ENCODE results near the gene GCNT2. TPM values are rescaled to one million over a fixed set of nuclear protein-coding genes. Genes with fewer than 3 reads are reported as not detected.
A peak's percentile ranks its signal among the peaks of the same experiment; 100 is the strongest.

Gene GCNT2
- total RNA-seq, 1 experiment from 2014 or later = 18.3 TPM

GRCh38 chr6:10481101-10481500 lies 40.0 kb upstream of the GCNT2 start:
- Histone ChIP-seq H3K79me2 (ENCODE audit: low read length) (no peaks in the 10 kb centered on the region), H3K4me2 (ENCODE audit: low read length) (peak overlapping the region; percentile 66), H3K27ac (ENCODE audit: low read length) (no peak overlapping the region), H2AFZ (ENCODE audit: low read length) (peak overlapping the region; percentile 62), H3K9me2 (replicated peaks; ENCODE audit: low read length) (no peaks in the 10 kb centered on the region), H3K4me1 (ENCODE audit: insufficient read depth, low read length) (peaks cover 9% of the 10 kb centered on the region), H3K27me3 (ENCODE audit: low read length) (no peaks in the 10 kb centered on the region), H3K4me3 (ENCODE audit: low read length) (no peak overlapping the region), H4K20me1 (ENCODE audit: low read length) (no peaks in the 10 kb centered on the region), H3K36me3 (ENCODE audit: low read depth, low read length) (no peaks in the 10 kb centered on the region), H3K9ac (ENCODE audit: low read length) (no peak overlapping the region), H3K9me3 (ENCODE audit: low read length) (no peaks in the 10 kb centered on the region), H3F3A (ENCODE audit: low read length, unreplicated experiment) (no peaks in the 10 kb centered on the region)
- DNase-seq = peak; percentile 37
- CTCF ChIA-PET = interaction anchor here (0.7 to 1.2 kb wide), 3 partner anchors 15 to 320 kb away, joined by 3 read pairs; no protein-coding TSS in a partner anchor
- ATAC-seq = peak; percentile 24; the same call in 1 of the 2 replicates
- BruUV-seq (replicated peaks) = no TSS peak
- POLR2A ChIA-PET (ENCODE audit: unreplicated experiment) = no interaction called here
- TF ChIP-seq EZH2phosphoT487 (IDR thresholded peaks at IDR 0.05; ENCODE audit: borderline replicate concordance, low read length) (no peak), CTCF (conservative IDR thresholded peaks at IDR 0.05; ENCODE audit: low read depth, low read length) (no peak), EZH2 (IDR thresholded peaks at IDR 0.05; ENCODE audit: low read length, unreplicated experiment) (no peak)
- intact Hi-C loops (cut with micrococcal nuclease) = no loop called here

GRCh38 chr6:10482636-10483257 lies 38.4 kb upstream of the GCNT2 start:
- POLR2A ChIA-PET (ENCODE audit: unreplicated experiment) = no interaction called here
- Histone ChIP-seq H3K79me2 (ENCODE audit: low read length) (no peaks in the 10 kb centered on the region), H3K36me3 (ENCODE audit: low read depth, low read length) (no peaks in the 10 kb centered on the region), H3K27me3 (ENCODE audit: low read length) (no peaks in the 10 kb centered on the region), H3F3A (ENCODE audit: low read length, unreplicated experiment) (no peaks in the 10 kb centered on the region), H3K27ac (ENCODE audit: low read length) (no peak overlapping the region), H2AFZ (ENCODE audit: low read length) (no peak overlapping the region), H3K9ac (ENCODE audit: low read length) (no peak overlapping the region), H4K20me1 (ENCODE audit: low read length) (no peaks in the 10 kb centered on the region), H3K9me2 (replicated peaks; ENCODE audit: low read length) (no peaks in the 10 kb centered on the region), H3K4me2 (ENCODE audit: low read length) (no peak overlapping the region), H3K9me3 (ENCODE audit: low read length) (no peaks in the 10 kb centered on the region), H3K4me1 (ENCODE audit: insufficient read depth, low read length) (peaks cover 9% of the 10 kb centered on the region), H3K4me3 (ENCODE audit: low read length) (no peak overlapping the region)
- no TSS peak for BruUV-seq (replicated peaks)
- no peak for ATAC-seq
- CTCF ChIA-PET = no interaction called here
- DNase-seq = no peak
- intact Hi-C loops (cut with micrococcal nuclease) = no loop called here
- no peak for TF ChIP-seq EZH2phosphoT487 (IDR thresholded peaks at IDR 0.05; ENCODE audit: borderline replicate concordance, low read length)
- TF ChIP-seq EZH2 (IDR thresholded peaks at IDR 0.05; ENCODE audit: low read length, unreplicated experiment) = no peak
- TF ChIP-seq CTCF (conservative IDR thresholded peaks at IDR 0.05; ENCODE audit: low read depth, low read length) = no peak

DNA sequence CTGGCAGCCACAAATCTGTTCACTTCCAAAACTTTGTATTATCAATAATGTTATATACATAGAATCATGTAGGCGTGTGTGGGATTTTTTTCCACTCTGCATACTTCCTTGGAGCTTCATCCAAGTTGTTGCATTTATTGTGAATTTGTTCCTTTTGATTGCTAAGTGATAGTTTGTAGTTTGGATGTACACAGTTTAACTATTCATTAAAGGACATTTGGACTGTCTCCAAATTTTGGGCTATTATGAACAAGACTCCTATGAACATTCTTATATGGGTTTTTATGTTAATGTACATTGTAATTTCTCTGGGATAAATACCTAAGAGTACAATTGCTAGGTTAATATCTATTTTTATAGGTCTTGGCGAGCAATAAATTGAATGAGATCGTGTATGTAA lies 36.2 kb upstream of the GCNT2 start:
- no peaks in the 10 kb centered on the region for H3K9me2 ChIP-seq (replicated peaks; ENCODE audit: low read length)
- no peaks in the 10 kb centered on the region for H3K27me3 ChIP-seq (ENCODE audit: low read length)
- intact Hi-C loops (cut with micrococcal nuclease) = no loop called here
- ChIA-PET CTCF (no interaction called here), POLR2A (ENCODE audit: unreplicated experiment) (no interaction called here)
- peak; percentile 38 for ATAC-seq
- peaks cover 9% of the 10 kb centered on the region for H3K4me1 ChIP-seq (ENCODE audit: insufficient read depth, low read length)
- TF ChIP-seq CTCF (conservative IDR thresholded peaks at IDR 0.05; ENCODE audit: low read depth, low read length) (no peak), EZH2phosphoT487 (IDR thresholded peaks at IDR 0.05; ENCODE audit: borderline replicate concordance, low read length) (no peak), EZH2 (IDR thresholded peaks at IDR 0.05; ENCODE audit: low read length, unreplicated experiment) (no peak)
- no peak overlapping the region for H3K9ac ChIP-seq (ENCODE audit: low read length)
- no TSS peak for BruUV-seq (replicated peaks)
- no peak overlapping the region for H2AFZ ChIP-seq (ENCODE audit: low read length)
- DNase-seq = no peak
- H3K27ac ChIP-seq (ENCODE audit: low read length) = no peak overlapping the region
- no peaks in the 10 kb centered on the region for H3F3A ChIP-seq (ENCODE audit: low read length, unreplicated experiment)
- H3K4me2 ChIP-seq (ENCODE audit: low read length) = no peak overlapping the region
- no peaks in the 10 kb centered on the region for H3K79me2 ChIP-seq (ENCODE audit: low read length)
- H3K4me3 ChIP-seq (ENCODE audit: low read length) = no peak overlapping the region
- no peaks in the 10 kb centered on the region for H3K36me3 ChIP-seq (ENCODE audit: low read depth, low read length)
- H3K9me3 ChIP-seq (ENCODE audit: low read length) = no peaks in the 10 kb centered on the region
- no peaks in the 10 kb centered on the region for H4K20me1 ChIP-seq (ENCODE audit: low read length)
